K562 (cell line): ENCODE measurements around the gene CCL22. TPM values are rescaled to one million over a fixed set of nuclear protein-coding genes. Genes with fewer than 3 reads are reported as not detected.

ENCODE experiments used
- ATAC-seq: fragments of 200-7000 bp; cut with Tn5 transposase; 3 replicates; pipeline ENCODE4 v1.9.1; 2020; ENCODE audit warnings: moderate library complexity
- BruUV-seq: library from RNA; stranded (reverse); fragments of 400-500 nt; replicated peaks from 2 replicates; lab custom pipeline; 2021; lab: Mats Ljungman, UMichigan
- CTCF ChIA-PET: fragments of 300-600 bp; formaldehyde crosslinking; extraction: SDS; loops from one replicate; lab custom pipeline; 2021; ENCODE audit warnings: low intra/inter-chr PET ratio; lab: Yijun Ruan, JAX
- POLR2A ChIA-PET: fragments of 300-600, 350-650 bp; sonication (Branson Sonifier 250); formaldehyde crosslinking; extraction: SDS; loops from one replicate; lab custom pipeline; 2021; ENCODE audit warnings: antibody characterized with exemption, inconsistent platforms; lab: Yijun Ruan, JAX
- DNase-seq, 4 experiments: peaks; one replicate each; pipeline versions ENCODE4 v3.0.0 to v3.0.0-alpha.2; 2011 to 2018; ENCODE audit warnings: low spot score in 3 of 4, mixed read lengths in 3 of 4; ENCODE audit errors: extremely low read depth in 1 of 4
- FAIRE-seq: peaks from 2 replicates; lab custom pipeline; 2011; peaks lifted over from hg19 to GRCh38; lab: Jason Lieb, UNC
- H2AFZ ChIP-seq: 2 replicates; pipeline ENCODE4 v1.6.0; 2011; ENCODE audit warnings: low read depth, low read length, control low read depth, inconsistent platforms
- H3K27ac ChIP-seq: fragments of 200-600 bp; 3 replicates; pipeline ENCODE4 v1.8.0; 2011; ENCODE audit warnings: low read depth, mild to moderate bottlenecking, control low read depth, inconsistent platforms, low read length, moderate library complexity, mixed read lengths; ENCODE audit errors: extremely low read depth
- H3K27me3 ChIP-seq, 2 experiments: fragments of 300-600 bp in 1 of 2; 2 replicates in 1 of 2; 3 replicates in 1 of 2; pipeline versions ENCODE4 v1.6.0 to v1.8.0; 2011; ENCODE audit warnings: inconsistent platforms in 2 of 2, low read length in 2 of 2, mild to moderate bottlenecking in 1 of 2, mixed read lengths in 1 of 2, moderate library complexity in 1 of 2; ENCODE audit not compliant: control insufficient read depth in 2 of 2, insufficient read depth in 2 of 2
- H3K36me3 ChIP-seq: fragments of 300-600 bp; 3 replicates; pipeline ENCODE4 v1.8.0; 2011; ENCODE audit warnings: mild to moderate bottlenecking, low read length, inconsistent platforms; ENCODE audit not compliant: control insufficient read depth, insufficient read depth
- H3K4me1 ChIP-seq, 2 experiments: fragments of 200-600 bp in 1 of 2; replicated peaks in 1 of 2; 2 replicates in 1 of 2; 3 replicates in 1 of 2; pipeline versions ENCODE4 v1.5.1 to v1.8.0; 2011; ENCODE audit warnings: inconsistent platforms in 2 of 2, low read length in 2 of 2, mild to moderate bottlenecking in 1 of 2, mixed read lengths in 1 of 2, moderate library complexity in 1 of 2; ENCODE audit not compliant: control insufficient read depth in 2 of 2, insufficient read depth in 2 of 2
- H3K4me2 ChIP-seq: 2 replicates; pipeline ENCODE4 v1.6.1; 2011; ENCODE audit warnings: low read length, control low read depth, inconsistent platforms, mixed read lengths; ENCODE audit not compliant: insufficient read depth
- H3K4me3 ChIP-seq: fragments of 200-600 bp; sonication (generic), shearing (Covaris generic); 2 replicates; pipeline ENCODE4 v1.5.1; 2016; ENCODE audit warnings: control low read depth, inconsistent platforms
- H3K79me2 ChIP-seq: fragments of 200-600 bp; 3 replicates; pipeline ENCODE4 v1.8.0; 2011; ENCODE audit warnings: low read length, inconsistent platforms; ENCODE audit not compliant: control insufficient read depth, insufficient read depth
- H3K9ac ChIP-seq, 2 experiments: 2 replicates each; pipeline versions ENCODE4 v1.6.0 to v1.6.1; 2011; ENCODE audit warnings: low read depth in 2 of 2, low read length in 2 of 2, control low read depth in 1 of 2, inconsistent platforms in 1 of 2, mild to moderate bottlenecking in 1 of 2, mixed read lengths in 1 of 2; ENCODE audit not compliant: insufficient read depth in 1 of 2
- H3K9me1 ChIP-seq: one replicate; pipeline ENCODE4 v1.6.0; 2011; ENCODE audit warnings: inconsistent platforms, mild to moderate bottlenecking, low read length, moderate library complexity; ENCODE audit not compliant: control insufficient read depth, insufficient read depth
- H3K9me3 ChIP-seq: replicated peaks from 2 replicates; pipeline ENCODE4 v1.5.1; 2011; ENCODE audit warnings: low read depth, low read length, inconsistent platforms; ENCODE audit not compliant: control insufficient read depth, insufficient read depth
- H4K20me1 ChIP-seq: replicated peaks from 2 replicates; pipeline ENCODE4 v1.6.1; 2011; ENCODE audit warnings: low read length, inconsistent platforms, mixed read lengths; ENCODE audit not compliant: control insufficient read depth, insufficient read depth
- FOXJ2 ChIP-seq: fragments of 200-800 bp; sonication (Bioruptor generic); IDR thresholded peaks from 2 replicates; pipeline ENCODE4 v1.6.1; 2016; ENCODE audit warnings: missing genetic modification characterization, missing compliant biosample characterization
- KDM4B ChIP-seq, 2 experiments: fragments of 450-650 bp in 1 of 2; sonication (generic) in 1 of 2; IDR thresholded peaks; 2 replicates each; pipeline ENCODE4 v1.6.1; 2016 to 2017; ENCODE audit warnings: borderline replicate concordance in 2 of 2, antibody characterized with exemption in 1 of 2, low read depth in 1 of 2, mild to moderate bottlenecking in 1 of 2
- TAF7 ChIP-seq: fragments of 450-650 bp; IDR thresholded peaks from 2 replicates; pipeline ENCODE4 v1.6.1; 2016; ENCODE audit warnings: missing genetic modification characterization, missing compliant biosample characterization
- WGBS: fragments of 100-300 bp; shearing (Covaris generic); methylation state at CpG from one replicate; pipeline ENCODE4 v1.1.6; 2016; ENCODE audit warnings: low coverage, mixed read lengths; ENCODE audit not compliant: insufficient coverage; ENCODE audit errors: missing lambda C conversion rate; 5-methylcytosine and 5-hydroxymethylcytosine counted together
- in situ Hi-C: fragments of 300-500 bp; cut with MboI; formaldehyde crosslinking; loops from 4 replicates; pipeline ENCODE4 v1.15.0; 2018; ENCODE audit warnings: inconsistent platforms, mixed read lengths
- intact Hi-C: fragments of 100-400 bp; cut with micrococcal nuclease; formaldehyde crosslinking; loops from 2 replicates; pipeline ENCODE4 v1.14.2; 2022
- polyA plus RNA-seq, 8 experiments: library from polyadenylated mRNA; depleted of rRNA in 4 of 8; stranded (reverse) in 5 of 8; unstranded in 3 of 8; fragments of >200 nt; fragmentation: Nextera tagmentation in 2 of 8; fragmentation: Illumina TruSeq in 1 of 8; extraction: Ambion mirVana in 2 of 8; extraction: Trizol in 1 of 8; gene quantifications; 2 replicates each; pipeline versions ENCODE4 v1.2.1 to v1.2.3, GENCODE V29; 2011 to 2014; ENCODE audit warnings: inconsistent platforms in 1 of 8, missing spikeins in 1 of 8
- total RNA-seq, 7 experiments: library from RNA; depleted of rRNA in 6 of 7; stranded (reverse); fragments of >200 nt in 6 of 7; fragmentation: Illumina TruSeq in 2 of 7; extraction: Trizol in 2 of 7; gene quantifications; 2 replicates each; pipeline versions ENCODE4 v1.2.1 to v1.2.3, GENCODE V29; 2011 to 2021; ENCODE audit warnings: low replicate concordance in 1 of 7
- TF ChIP-seq, protein P1 (sequence below): sonication (generic); formaldehyde crosslinking; IDR thresholded peaks from 2 replicates; pipeline ENCODE4 v1.5.0; 2020; ENCODE audit warnings: missing genetic modification reagents
- TF ChIP-seq, protein P2 (sequence below), 2 experiments: fragments of 450-650 bp; IDR thresholded peaks; 2 replicates each; pipeline ENCODE4 v1.6.1; 2016
- TF ChIP-seq, protein P3 (sequence below): fragments of 250-450 bp; sonication (Bioruptor Pico); IDR thresholded peaks from 2 replicates; pipeline ENCODE4 v1.5.0; 2020; ENCODE audit warnings: mild to moderate bottlenecking

The CCL22 gene
- total and polyA plus RNA-seq, 9 of the 15 experiments (the other 6 are each of a cell fraction or from before 2014, with no cell fraction given) = 0.04 to 0.29 (median 0.06) TPM; not detected in 5

DNA sequence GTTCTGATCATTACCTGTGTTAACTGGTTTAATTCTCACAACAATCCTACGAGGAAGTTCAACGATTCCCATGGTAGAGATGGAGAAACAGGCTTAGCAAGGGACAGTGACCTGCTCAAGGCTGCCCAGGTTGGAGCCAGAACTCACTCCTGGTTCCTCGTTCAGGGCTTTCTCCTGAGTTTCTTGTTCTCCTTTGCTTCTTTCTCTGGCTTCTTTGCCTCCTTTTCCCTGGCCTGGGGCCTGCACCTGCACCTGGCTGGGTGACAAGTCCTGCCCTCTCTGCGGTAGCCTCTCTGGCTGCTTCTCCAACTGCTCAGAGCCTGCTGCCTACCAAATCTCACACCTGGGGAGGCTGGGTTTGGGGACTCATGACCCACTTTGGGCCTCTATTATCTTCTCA lies 2.8 kb downstream of the CCL22 start:
- DNase-seq (no peak), FAIRE-seq (no peak), ATAC-seq (no peak)
- H3K9me1 ChIP-seq = no peaks in the 10 kb centered on the region
- peaks cover 6 to 46% of the 10 kb centered on the region in 2 experiments; a peak in 4 of 5 replicates for H3K27me3 ChIP-seq
- no TSS peak for BruUV-seq
- H3K4me3 ChIP-seq = no peak overlapping the region
- H4K20me1 ChIP-seq = peaks cover 7% of the 10 kb centered on the region; the same call in 1 of the 2 replicates
- no peaks in the 10 kb centered on the region for H3K9me3 ChIP-seq
- TF ChIP-seq, protein P1, sequence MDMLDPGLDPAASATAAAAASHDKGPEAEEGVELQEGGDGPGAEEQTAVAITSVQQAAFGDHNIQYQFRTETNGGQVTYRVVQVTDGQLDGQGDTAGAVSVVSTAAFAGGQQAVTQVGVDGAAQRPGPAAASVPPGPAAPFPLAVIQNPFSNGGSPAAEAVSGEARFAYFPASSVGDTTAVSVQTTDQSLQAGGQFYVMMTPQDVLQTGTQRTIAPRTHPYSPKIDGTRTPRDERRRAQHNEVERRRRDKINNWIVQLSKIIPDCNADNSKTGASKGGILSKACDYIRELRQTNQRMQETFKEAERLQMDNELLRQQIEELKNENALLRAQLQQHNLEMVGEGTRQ (CRISPR knock-in tag) = no peak
- TF ChIP-seq KDM4B (IDR thresholded peaks at IDR 0.05; ENCODE audit: borderline replicate concordance in 2 of 2, low read depth in 1 of 2) = no peak
- no peaks in the 10 kb centered on the region for H3K79me2 ChIP-seq
- intact Hi-C loops = no loop called here
- CTCF ChIA-PET = no interaction called here
- in situ Hi-C loops = no loop called here
- H2AFZ ChIP-seq = no peak overlapping the region
- no peak overlapping the region for H3K4me2 ChIP-seq
- WGBS = 0% methylated on average over 4 of the region's 4 CpGs
- no peaks in the 10 kb centered on the region for H3K36me3 ChIP-seq
- H3K4me1 ChIP-seq = peaks cover 0 to 4% of the 10 kb centered on the region in 2 experiments; a peak in 1 of 5 replicates
- no peak overlapping the region for H3K9ac ChIP-seq
- no peak overlapping the region for H3K27ac ChIP-seq
- POLR2A ChIA-PET = interaction anchor here (0.6 to 0.7 kb wide), 2 partner anchors 212 to 501 kb away, joined by 3 read pairs; no protein-coding TSS in a partner anchor

DNA sequence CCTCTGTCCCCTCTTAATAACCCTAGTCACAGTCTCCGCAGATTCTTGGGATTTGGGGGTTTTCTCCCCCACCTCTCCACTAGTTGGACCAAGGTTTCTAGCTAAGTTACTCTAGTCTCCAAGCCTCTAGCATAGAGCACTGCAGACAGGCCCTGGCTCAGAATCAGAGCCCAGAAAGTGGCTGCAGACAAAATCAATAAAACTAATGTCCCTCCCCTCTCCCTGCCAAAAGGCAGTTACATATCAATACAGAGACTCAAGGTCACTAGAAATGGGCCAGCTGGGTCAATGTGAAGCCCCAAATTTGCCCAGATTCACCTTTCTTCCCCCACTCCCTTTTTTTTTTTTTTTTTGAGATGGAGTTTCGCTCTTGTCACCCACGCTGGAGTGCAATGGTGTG lies 5.6 kb downstream of the CCL22 start:
- intact Hi-C loops = no loop called here
- FAIRE-seq = no peak
- BruUV-seq = no TSS peak
- ChIA-PET POLR2A (interaction anchor here (0.6 kb wide), 1 partner anchor 1274 kb away, joined by 3 read pairs; no protein-coding TSS in a partner anchor), CTCF (no interaction called here)
- H3K27me3 ChIP-seq = peaks cover 10 to 44% of the 10 kb centered on the region in 2 experiments; a peak in 3 of 5 replicates
- ATAC-seq = no peak
- no peaks in the 10 kb centered on the region for H3K9me1 ChIP-seq
- H3K36me3 ChIP-seq = no peaks in the 10 kb centered on the region
- H3K4me3 ChIP-seq = no peak overlapping the region
- in situ Hi-C loops = no loop called here
- H3K9me3 ChIP-seq = no peaks in the 10 kb centered on the region
- no peak overlapping the region for H3K9ac ChIP-seq
- DNase-seq = no peak
- H2AFZ ChIP-seq = no peak overlapping the region
- 0% methylated on average over 2 of the region's 3 CpGs for WGBS
- H3K27ac ChIP-seq = no peak overlapping the region
- H3K79me2 ChIP-seq = no peaks in the 10 kb centered on the region
- H3K4me2 ChIP-seq = no peak overlapping the region
- peaks cover 0 to 4% of the 10 kb centered on the region in 2 experiments; a peak in 1 of 5 replicates for H3K4me1 ChIP-seq
- H4K20me1 ChIP-seq = peaks cover 7% of the 10 kb centered on the region; the same call in 1 of the 2 replicates
- TF ChIP-seq TAF7 (tag) = no peak
- TF ChIP-seq FOXJ2 (tag) = no peak
- TF ChIP-seq, protein P2, sequence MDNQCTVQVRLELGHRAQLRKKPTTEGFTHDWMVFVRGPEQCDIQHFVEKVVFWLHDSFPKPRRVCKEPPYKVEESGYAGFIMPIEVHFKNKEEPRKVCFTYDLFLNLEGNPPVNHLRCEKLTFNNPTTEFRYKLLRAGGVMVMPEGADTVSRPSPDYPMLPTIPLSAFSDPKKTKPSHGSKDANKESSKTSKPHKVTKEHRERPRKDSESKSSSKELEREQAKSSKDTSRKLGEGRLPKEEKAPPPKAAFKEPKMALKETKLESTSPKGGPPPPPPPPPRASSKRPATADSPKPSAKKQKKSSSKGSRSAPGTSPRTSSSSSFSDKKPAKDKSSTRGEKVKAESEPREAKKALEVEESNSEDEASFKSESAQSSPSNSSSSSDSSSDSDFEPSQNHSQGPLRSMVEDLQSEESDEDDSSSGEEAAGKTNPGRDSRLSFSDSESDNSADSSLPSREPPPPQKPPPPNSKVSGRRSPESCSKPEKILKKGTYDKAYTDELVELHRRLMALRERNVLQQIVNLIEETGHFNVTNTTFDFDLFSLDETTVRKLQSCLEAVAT (IDR thresholded peaks at IDR 0.05) = no peak
- TF ChIP-seq, protein P3, sequence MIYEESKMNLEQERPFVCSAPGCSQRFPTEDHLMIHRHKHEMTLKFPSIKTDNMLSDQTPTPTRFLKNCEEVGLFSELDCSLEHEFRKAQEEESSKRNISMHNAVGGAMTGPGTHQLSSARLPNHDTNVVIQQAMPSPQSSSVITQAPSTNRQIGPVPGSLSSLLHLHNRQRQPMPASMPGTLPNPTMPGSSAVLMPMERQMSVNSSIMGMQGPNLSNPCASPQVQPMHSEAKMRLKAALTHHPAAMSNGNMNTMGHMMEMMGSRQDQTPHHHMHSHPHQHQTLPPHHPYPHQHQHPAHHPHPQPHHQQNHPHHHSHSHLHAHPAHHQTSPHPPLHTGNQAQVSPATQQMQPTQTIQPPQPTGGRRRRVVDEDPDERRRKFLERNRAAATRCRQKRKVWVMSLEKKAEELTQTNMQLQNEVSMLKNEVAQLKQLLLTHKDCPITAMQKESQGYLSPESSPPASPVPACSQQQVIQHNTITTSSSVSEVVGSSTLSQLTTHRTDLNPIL = no peak
